A673 (cell line): ENCODE data around the gene B4GALT6.

ENCODE experiments used
- EZH2 ChIP-seq: fragments of 200-600 bp; sonication (generic); IDR thresholded peaks from 2 replicates; pipeline ENCODE4 v1.6.1; 2017; ENCODE audit warnings: borderline replicate concordance, low read depth, mild to moderate bottlenecking, mixed read lengths, antibody characterized with exemption, low read length; ENCODE audit not compliant: poor library complexity, severe bottlenecking
- TF ChIP-seq, protein P1 (sequence below): fragments of 300-800, 200-600 bp; sonication (generic); conservative IDR thresholded peaks from 2 replicates; pipeline ENCODE4 v1.5.1; 2017; ENCODE audit warnings: low read depth, mild to moderate bottlenecking, antibody characterized with exemption, low read length, moderate library complexity, mixed read lengths

DNA sequence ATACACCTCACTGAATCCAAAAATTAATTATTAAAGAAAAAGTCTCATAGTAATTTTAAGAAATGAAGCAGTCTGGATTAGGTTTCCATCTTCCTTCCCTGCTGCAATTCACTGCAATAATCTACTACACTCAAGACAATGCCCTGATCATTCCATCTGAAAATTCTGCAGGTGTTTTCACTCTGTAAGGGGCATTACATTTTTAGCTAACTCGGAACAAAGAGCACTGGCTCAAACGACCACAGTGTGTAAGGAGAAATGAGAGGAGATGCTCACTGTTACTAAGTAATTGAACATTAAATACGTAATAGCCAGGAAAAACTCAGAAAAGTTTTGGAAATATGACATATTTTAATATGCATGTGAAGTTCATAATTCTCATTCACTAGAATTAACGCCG, 1.3 kb downstream of the B4GALT6 start:
- TF ChIP-seq, protein P1, sequence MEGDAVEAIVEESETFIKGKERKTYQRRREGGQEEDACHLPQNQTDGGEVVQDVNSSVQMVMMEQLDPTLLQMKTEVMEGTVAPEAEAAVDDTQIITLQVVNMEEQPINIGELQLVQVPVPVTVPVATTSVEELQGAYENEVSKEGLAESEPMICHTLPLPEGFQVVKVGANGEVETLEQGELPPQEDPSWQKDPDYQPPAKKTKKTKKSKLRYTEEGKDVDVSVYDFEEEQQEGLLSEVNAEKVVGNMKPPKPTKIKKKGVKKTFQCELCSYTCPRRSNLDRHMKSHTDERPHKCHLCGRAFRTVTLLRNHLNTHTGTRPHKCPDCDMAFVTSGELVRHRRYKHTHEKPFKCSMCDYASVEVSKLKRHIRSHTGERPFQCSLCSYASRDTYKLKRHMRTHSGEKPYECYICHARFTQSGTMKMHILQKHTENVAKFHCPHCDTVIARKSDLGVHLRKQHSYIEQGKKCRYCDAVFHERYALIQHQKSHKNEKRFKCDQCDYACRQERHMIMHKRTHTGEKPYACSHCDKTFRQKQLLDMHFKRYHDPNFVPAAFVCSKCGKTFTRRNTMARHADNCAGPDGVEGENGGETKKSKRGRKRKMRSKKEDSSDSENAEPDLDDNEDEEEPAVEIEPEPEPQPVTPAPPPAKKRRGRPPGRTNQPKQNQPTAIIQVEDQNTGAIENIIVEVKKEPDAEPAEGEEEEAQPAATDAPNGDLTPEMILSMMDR: no peak
- no peak for TF ChIP-seq EZH2
